Measurements from ENCODE around the gene CDHR5.

The CDHR5 gene

GRCh38 chr11:609341-609811 is 15.4 kb downstream of the CDHR5 start:
- DNase-seq (ENCODE audit: low read depth), result no peak
- no peak overlapping the region for H3K4me3 ChIP-seq (ENCODE audit: low read depth, low read length)
- TF ChIP-seq CTCF (IDR thresholded peaks at IDR 0.05; ENCODE audit: insufficient read depth, low read depth, low read length, missing control alignments), result no peak

DNA sequence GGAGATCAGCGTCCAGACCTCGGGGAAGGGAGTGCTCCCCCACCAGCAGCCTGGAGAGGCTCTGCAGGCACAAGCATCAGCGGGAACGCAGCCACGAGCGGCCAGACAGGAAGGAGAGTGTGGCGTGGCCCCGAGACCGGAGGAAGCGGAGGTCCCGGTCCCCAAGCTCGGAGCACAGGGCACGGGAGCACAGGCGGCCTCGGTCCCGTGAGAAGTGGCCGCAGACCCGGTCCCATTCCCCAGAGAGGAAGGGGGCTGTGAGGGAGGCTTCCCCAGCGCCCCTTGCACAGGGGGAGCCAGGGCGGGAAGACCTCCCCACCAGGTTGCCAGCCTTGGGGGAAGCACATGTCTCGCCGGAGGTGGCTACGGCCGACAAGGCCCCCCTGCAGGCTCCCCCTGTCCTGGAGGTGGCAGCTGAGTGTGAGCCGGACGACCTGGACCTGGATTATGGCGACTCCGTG is 15.9 kb downstream of the CDHR5 start:
- no peak overlapping the region for H3K4me3 ChIP-seq (ENCODE audit: low read depth, low read length)
- no peak for TF ChIP-seq CTCF (IDR thresholded peaks at IDR 0.05; ENCODE audit: insufficient read depth, low read depth, low read length, missing control alignments)
- no peak for DNase-seq (ENCODE audit: low read depth)

GRCh38 chr11:607971-608659 is 16.6 kb downstream of the CDHR5 start:
- no peak overlapping the region for H3K4me3 ChIP-seq (ENCODE audit: low read depth, low read length)
- no peak for TF ChIP-seq CTCF (IDR thresholded peaks at IDR 0.05; ENCODE audit: insufficient read depth, low read depth, low read length, missing control alignments)
- no peak for DNase-seq (ENCODE audit: low read depth)

DNA sequence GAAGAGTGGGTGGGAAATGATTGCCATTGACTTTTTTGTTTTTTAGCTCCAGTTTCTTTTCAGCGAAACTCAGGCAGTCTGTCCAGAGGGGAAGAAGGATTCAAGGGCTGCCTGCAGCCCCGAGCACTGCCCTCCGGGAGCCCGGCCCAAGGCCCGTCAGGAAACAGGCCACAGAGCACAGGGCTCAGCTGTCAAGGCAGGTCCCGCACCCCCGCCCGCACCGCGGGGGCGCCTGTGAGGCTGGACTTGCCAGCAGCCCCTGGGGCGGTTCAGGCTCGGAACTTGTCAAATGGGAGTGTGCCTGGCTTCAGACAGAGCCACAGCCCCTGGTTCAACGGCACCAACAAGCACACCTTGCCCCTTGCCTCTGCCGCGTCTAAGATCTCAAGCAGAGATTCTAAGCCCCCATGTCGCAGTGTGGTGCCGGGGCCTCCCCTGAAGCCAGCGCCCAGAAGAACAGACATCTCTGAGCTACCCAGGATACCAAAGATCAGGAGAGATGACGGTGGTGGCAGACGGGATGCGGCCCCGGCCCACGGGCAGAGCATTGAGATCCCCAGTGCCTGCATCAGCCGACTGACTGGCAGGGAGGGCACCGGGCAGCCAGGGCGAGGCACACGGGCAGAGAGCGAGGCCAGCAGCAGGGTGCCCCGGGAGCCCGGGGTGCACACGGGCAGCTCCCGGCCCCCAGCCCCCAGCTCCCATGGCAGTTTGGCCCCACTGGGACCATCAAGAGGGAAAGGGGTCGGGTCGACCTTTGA is 17.6 kb downstream of the CDHR5 start:
- TF ChIP-seq CTCF (IDR thresholded peaks at IDR 0.05; ENCODE audit: insufficient read depth, low read depth, low read length, missing control alignments), result no peak
- no peak for DNase-seq (ENCODE audit: low read depth)
- no peak overlapping the region for H3K4me3 ChIP-seq (ENCODE audit: low read depth, low read length)

DNA sequence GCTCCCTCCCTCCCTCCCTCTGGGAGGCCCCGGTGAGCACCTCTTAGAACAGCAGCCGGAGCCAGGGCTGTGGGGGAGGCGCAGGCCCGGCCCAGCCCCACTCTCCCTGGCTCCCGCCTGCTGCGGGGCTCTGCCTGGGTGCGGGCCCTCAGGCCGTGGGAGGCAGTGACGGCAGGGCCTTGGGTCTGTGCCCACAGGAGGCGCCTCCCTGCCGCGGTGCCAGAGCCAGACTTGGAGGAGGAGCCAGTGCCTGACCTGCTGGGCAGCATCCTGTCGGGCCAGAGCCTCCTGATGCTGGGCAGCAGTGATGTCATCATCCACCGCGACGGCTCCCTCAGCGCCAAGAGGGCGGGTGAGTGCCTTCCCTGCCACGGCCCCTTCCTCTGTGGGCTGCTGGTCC is 18.5 kb downstream of the CDHR5 start:
- no peak overlapping the region for H3K4me3 ChIP-seq (ENCODE audit: low read depth, low read length)
- no peak for DNase-seq (ENCODE audit: low read depth)
- no peak for TF ChIP-seq CTCF (IDR thresholded peaks at IDR 0.05; ENCODE audit: insufficient read depth, low read depth, low read length, missing control alignments)

- no peak for TF ChIP-seq CTCF (IDR thresholded peaks at IDR 0.05; ENCODE audit: insufficient read depth, low read depth, low read length, missing control alignments)
- DNase-seq (ENCODE audit: low read depth), result no peak
- no peak overlapping the region for H3K4me3 ChIP-seq (ENCODE audit: low read depth, low read length)
These were observed 19.2 kb downstream of the CDHR5 start for GRCh38 chr11:605286-606129.

All from GM12865 (cell line).